K562 (cell line): ENCODE results near the gene CLDN11. TPM values are rescaled to one million over a fixed set of nuclear protein-coding genes. Genes with fewer than 3 reads are reported as not detected.

Experiments used
- ATAC-seq: fragments of 200-7000 bp; cut with Tn5 transposase; 3 replicates; pipeline ENCODE4 v1.9.1; 2020; ENCODE audit warnings: moderate library complexity
- BruUV-seq: library from RNA; stranded (reverse); fragments of 400-500 nt; replicated peaks from 2 replicates; lab custom pipeline; 2021; lab: Mats Ljungman, UMichigan
- CTCF ChIA-PET: fragments of 300-600 bp; formaldehyde crosslinking; extraction: SDS; loops from one replicate; lab custom pipeline; 2021; ENCODE audit warnings: low intra/inter-chr PET ratio; lab: Yijun Ruan, JAX
- POLR2A ChIA-PET: fragments of 300-600, 350-650 bp; sonication (Branson Sonifier 250); formaldehyde crosslinking; extraction: SDS; loops from one replicate; lab custom pipeline; 2021; ENCODE audit warnings: antibody characterized with exemption, inconsistent platforms; lab: Yijun Ruan, JAX
- DNase-seq, 4 experiments: peaks; one replicate each; pipeline versions ENCODE4 v3.0.0 to v3.0.0-alpha.2; 2011 to 2018; ENCODE audit warnings: low spot score in 3 of 4, mixed read lengths in 3 of 4; ENCODE audit errors: extremely low read depth in 1 of 4
- FAIRE-seq: peaks from 2 replicates; lab custom pipeline; 2011; peaks lifted over from hg19 to GRCh38; lab: Jason Lieb, UNC
- H2AFZ ChIP-seq: 2 replicates; pipeline ENCODE4 v1.6.0; 2011; ENCODE audit warnings: low read depth, low read length, control low read depth, inconsistent platforms
- H3K27ac ChIP-seq: fragments of 200-600 bp; 3 replicates; pipeline ENCODE4 v1.8.0; 2011; ENCODE audit warnings: low read depth, mild to moderate bottlenecking, control low read depth, inconsistent platforms, low read length, moderate library complexity, mixed read lengths; ENCODE audit errors: extremely low read depth
- H3K27me3 ChIP-seq, 2 experiments: fragments of 300-600 bp in 1 of 2; 2 replicates in 1 of 2; 3 replicates in 1 of 2; pipeline versions ENCODE4 v1.6.0 to v1.8.0; 2011; ENCODE audit warnings: inconsistent platforms in 2 of 2, low read length in 2 of 2, mild to moderate bottlenecking in 1 of 2, mixed read lengths in 1 of 2, moderate library complexity in 1 of 2; ENCODE audit not compliant: control insufficient read depth in 2 of 2, insufficient read depth in 2 of 2
- H3K36me3 ChIP-seq: fragments of 300-600 bp; 3 replicates; pipeline ENCODE4 v1.8.0; 2011; ENCODE audit warnings: mild to moderate bottlenecking, low read length, inconsistent platforms; ENCODE audit not compliant: control insufficient read depth, insufficient read depth
- H3K4me1 ChIP-seq, 2 experiments: fragments of 200-600 bp in 1 of 2; replicated peaks in 1 of 2; 2 replicates in 1 of 2; 3 replicates in 1 of 2; pipeline versions ENCODE4 v1.5.1 to v1.8.0; 2011; ENCODE audit warnings: inconsistent platforms in 2 of 2, low read length in 2 of 2, mild to moderate bottlenecking in 1 of 2, mixed read lengths in 1 of 2, moderate library complexity in 1 of 2; ENCODE audit not compliant: control insufficient read depth in 2 of 2, insufficient read depth in 2 of 2
- H3K4me2 ChIP-seq: 2 replicates; pipeline ENCODE4 v1.6.1; 2011; ENCODE audit warnings: low read length, control low read depth, inconsistent platforms, mixed read lengths; ENCODE audit not compliant: insufficient read depth
- H3K4me3 ChIP-seq: fragments of 200-600 bp; sonication (generic), shearing (Covaris generic); 2 replicates; pipeline ENCODE4 v1.5.1; 2016; ENCODE audit warnings: control low read depth, inconsistent platforms
- H3K79me2 ChIP-seq: fragments of 200-600 bp; 3 replicates; pipeline ENCODE4 v1.8.0; 2011; ENCODE audit warnings: low read length, inconsistent platforms; ENCODE audit not compliant: control insufficient read depth, insufficient read depth
- H3K9ac ChIP-seq, 2 experiments: 2 replicates each; pipeline versions ENCODE4 v1.6.0 to v1.6.1; 2011; ENCODE audit warnings: low read depth in 2 of 2, low read length in 2 of 2, control low read depth in 1 of 2, inconsistent platforms in 1 of 2, mild to moderate bottlenecking in 1 of 2, mixed read lengths in 1 of 2; ENCODE audit not compliant: insufficient read depth in 1 of 2
- H3K9me1 ChIP-seq: one replicate; pipeline ENCODE4 v1.6.0; 2011; ENCODE audit warnings: inconsistent platforms, mild to moderate bottlenecking, low read length, moderate library complexity; ENCODE audit not compliant: control insufficient read depth, insufficient read depth
- H3K9me3 ChIP-seq: replicated peaks from 2 replicates; pipeline ENCODE4 v1.5.1; 2011; ENCODE audit warnings: low read depth, low read length, inconsistent platforms; ENCODE audit not compliant: control insufficient read depth, insufficient read depth
- H4K20me1 ChIP-seq: replicated peaks from 2 replicates; pipeline ENCODE4 v1.6.1; 2011; ENCODE audit warnings: low read length, inconsistent platforms, mixed read lengths; ENCODE audit not compliant: control insufficient read depth, insufficient read depth
- GTF2E2 ChIP-seq: fragments of 200-800 bp; sonication (Bioruptor generic); IDR thresholded peaks from 2 replicates; pipeline ENCODE4 v1.6.1; 2016; ENCODE audit warnings: missing genetic modification characterization, missing compliant biosample characterization
- HES1 ChIP-seq: fragments of 450-650 bp; IDR thresholded peaks from 2 replicates; pipeline ENCODE4 v1.6.1; 2016; ENCODE audit warnings: low read depth, mild to moderate bottlenecking, moderate library complexity
- JUND ChIP-seq, 2 experiments: IDR thresholded peaks; 2 replicates in 1 of 2; 3 replicates in 1 of 2; pipeline ENCODE4 v1.6.1; 2011; ENCODE audit warnings: borderline replicate concordance in 2 of 2, low read depth in 2 of 2, low read length in 2 of 2, improper control_type of control experiment in 1 of 2, missing biosample characterization in 1 of 2, missing genetic modification characterization in 1 of 2, missing genetic modification reagents in 1 of 2
- MED1 ChIP-seq: sonication (generic); formaldehyde crosslinking; IDR thresholded peaks from 2 replicates; pipeline ENCODE4 v1.8.1; 2023; ENCODE audit warnings: missing genetic modification reagents, borderline replicate concordance
- MTA1 ChIP-seq: fragments of 450-650 bp; IDR thresholded peaks from 2 replicates; pipeline ENCODE4 v1.6.1; 2017; ENCODE audit warnings: borderline replicate concordance
- MTA3 ChIP-seq: fragments of 450-650 bp; formaldehyde crosslinking; IDR thresholded peaks from 2 replicates; pipeline ENCODE4 v1.6.1; 2017; ENCODE audit warnings: mild to moderate bottlenecking, borderline replicate concordance
- NONO ChIP-seq, 2 experiments: fragments of 200-400 bp in 1 of 2; fragments of 450-650 bp in 1 of 2; formaldehyde crosslinking in 1 of 2; IDR thresholded peaks; 2 replicates each; pipeline ENCODE4 v1.6.1; 2017; ENCODE audit warnings: low read depth in 2 of 2, mild to moderate bottlenecking in 2 of 2, moderate library complexity in 2 of 2, low read length in 1 of 2
- POLR2AphosphoS2 ChIP-seq: IDR thresholded peaks from 2 replicates; pipeline ENCODE4 v1.6.1; 2012; ENCODE audit warnings: low read length, improper control_type of control experiment
- PTRF ChIP-seq: fragments of 450-650 bp; IDR thresholded peaks from 2 replicates; pipeline ENCODE4 v1.6.1; 2016; ENCODE audit warnings: mild to moderate bottlenecking, missing genetic modification characterization, missing compliant biosample characterization
- TEAD2 ChIP-seq: fragments of 450-650 bp; IDR thresholded peaks from 2 replicates; pipeline ENCODE4 v1.6.1; 2016; ENCODE audit warnings: missing genetic modification characterization, control low read depth, missing compliant biosample characterization
- ZFX ChIP-seq: sonication (generic); formaldehyde crosslinking; IDR thresholded peaks from 2 replicates; pipeline ENCODE4 v1.8.0; 2022; ENCODE audit warnings: mild to moderate bottlenecking, missing genetic modification reagents, moderate library complexity
- ZNF511 ChIP-seq: sonication (generic); formaldehyde crosslinking; IDR thresholded peaks from 2 replicates; pipeline ENCODE4 v1.8.0; 2022; ENCODE audit warnings: mild to moderate bottlenecking, missing genetic modification reagents
- WGBS: fragments of 100-300 bp; shearing (Covaris generic); methylation state at CpG from one replicate; pipeline ENCODE4 v1.1.6; 2016; ENCODE audit warnings: low coverage, mixed read lengths; ENCODE audit not compliant: insufficient coverage; ENCODE audit errors: missing lambda C conversion rate; 5-methylcytosine and 5-hydroxymethylcytosine counted together
- in situ Hi-C: fragments of 300-500 bp; cut with MboI; formaldehyde crosslinking; loops from 4 replicates; pipeline ENCODE4 v1.15.0; 2018; ENCODE audit warnings: inconsistent platforms, mixed read lengths
- intact Hi-C: fragments of 100-400 bp; cut with micrococcal nuclease; formaldehyde crosslinking; loops from 2 replicates; pipeline ENCODE4 v1.14.2; 2022
- polyA plus RNA-seq, 8 experiments: library from polyadenylated mRNA; depleted of rRNA in 4 of 8; stranded (reverse) in 5 of 8; unstranded in 3 of 8; fragments of >200 nt; fragmentation: Nextera tagmentation in 2 of 8; fragmentation: Illumina TruSeq in 1 of 8; extraction: Ambion mirVana in 2 of 8; extraction: Trizol in 1 of 8; gene quantifications; 2 replicates each; pipeline versions ENCODE4 v1.2.1 to v1.2.3, GENCODE V29; 2011 to 2014; ENCODE audit warnings: inconsistent platforms in 1 of 8, missing spikeins in 1 of 8
- total RNA-seq, 7 experiments: library from RNA; depleted of rRNA in 6 of 7; stranded (reverse); fragments of >200 nt in 6 of 7; fragmentation: Illumina TruSeq in 2 of 7; extraction: Trizol in 2 of 7; gene quantifications; 2 replicates each; pipeline versions ENCODE4 v1.2.1 to v1.2.3, GENCODE V29; 2011 to 2021; ENCODE audit warnings: low replicate concordance in 1 of 7

The CLDN11 gene
- total and polyA plus RNA-seq, 9 of the 15 experiments (the other 6 are each of a cell fraction or from before 2014, with no cell fraction given) = 0.05 to 0.41 (median 0.18) TPM; not detected in 1

GRCh38 chr3:170469151-170470062, 50.7 kb downstream of the CLDN11 start:
- no peak for FAIRE-seq

More at GRCh38 chr3:170469151-170470062, 50.7 kb downstream of the CLDN11 start:
- 14% methylated on average over 5 of the region's 5 CpGs for WGBS
- H3K4me3 ChIP-seq = no peak overlapping the region
- no peaks in the 10 kb centered on the region for H3K36me3 ChIP-seq
- no peaks in the 10 kb centered on the region for H3K79me2 ChIP-seq
- no peaks in the 10 kb centered on the region for H3K4me1 ChIP-seq
- no peaks in the 10 kb centered on the region for H4K20me1 ChIP-seq
- POLR2A ChIA-PET = interaction anchor here (0.6 to 1.8 kb wide), 3 partner anchors 9 to 570 kb away, joined by 4 read pairs; no protein-coding TSS in a partner anchor
- no peak overlapping the region for H3K9ac ChIP-seq
- H3K27ac ChIP-seq = no peak overlapping the region
- in situ Hi-C loops (no loop called here), intact Hi-C loops (no loop called here)
- TF ChIP-seq ZNF511 (CRISPR knock-in tag) (no peak), GTF2E2 (tag) (no peak), HES1 (no peak), MTA3 (no peak), NONO (IDR thresholded peaks at IDR 0.05; ENCODE audit: low read depth in 2 of 2, low read length in 1 of 2) (no peak), PTRF (tag) (no peak), JUND (IDR thresholded peaks at IDR 0.05; ENCODE audit: borderline replicate concordance, low read depth, low read length) (no peak), JUND (tag; IDR thresholded peaks at IDR 0.05; ENCODE audit: borderline replicate concordance, low read depth, low read length) (no peak), MTA1 (no peak), ZFX (no peak), POLR2AphosphoS2 (no peak), TEAD2 (no peak), MED1 (no peak)
- H3K27me3 ChIP-seq = peaks cover 15 to 21% of the 10 kb centered on the region in 2 experiments; a peak in 4 of 5 replicates
- H3K4me2 ChIP-seq = no peak overlapping the region
- no peaks in the 10 kb centered on the region for H3K9me3 ChIP-seq
- no peak overlapping the region for H2AFZ ChIP-seq
- no peak for ATAC-seq
- H3K9me1 ChIP-seq = no peaks in the 10 kb centered on the region
- no peak for DNase-seq
- CTCF ChIA-PET = no interaction called here
- BruUV-seq = no TSS peak
